ENCODE data around the gene ITGA1. TPM values are rescaled to one million over a fixed set of nuclear protein-coding genes. Genes with fewer than 3 reads are reported as not detected.
"Not testable (repeated sequence)": the region's sequence is repeated elsewhere in the genome, so short reads cannot be mapped to it uniquely, and the experiment has no call there.

ITGA1 gene
- total and polyA plus RNA-seq, 2 of the 8 experiments (the other 6 are each of a cell fraction or from before 2014, with no cell fraction given), result 2.3 to 9.0 TPM

DNA sequence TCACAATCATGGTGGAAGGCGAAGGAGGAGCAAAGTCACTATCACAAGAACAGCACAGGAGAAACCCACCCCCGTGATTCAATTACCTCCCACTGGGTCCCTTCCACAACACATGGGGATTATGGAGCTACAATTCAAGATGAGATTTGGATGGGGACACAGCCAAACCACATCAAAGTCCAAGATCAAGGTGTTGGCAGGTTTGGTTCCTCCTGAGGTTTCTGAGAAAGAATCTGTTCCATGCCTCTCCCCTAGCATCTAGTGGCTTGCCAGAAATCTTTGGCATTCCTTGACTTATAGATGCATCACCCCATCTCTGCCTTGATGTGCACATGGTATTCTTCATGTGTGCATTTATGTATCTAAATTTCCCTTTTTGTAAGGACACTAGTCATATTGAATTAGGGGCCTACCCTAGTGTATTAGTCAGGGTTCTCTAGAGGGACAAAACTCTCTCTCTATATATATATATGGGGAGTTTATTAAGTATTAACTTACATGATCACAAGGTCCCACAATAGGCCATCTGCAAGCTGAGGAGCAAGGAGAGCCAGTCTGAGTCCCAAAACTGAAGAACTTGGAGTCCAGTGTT lies 42.8 kb upstream of the ITGA1 start:
- H2AK5ac ChIP-seq (ENCODE audit: low read depth, low read length); H3K56ac ChIP-seq (replicated peaks; ENCODE audit: insufficient read length, low read depth, low read length); H3K23ac ChIP-seq (ENCODE audit: insufficient read length); H2BK120ac ChIP-seq (replicated peaks; ENCODE audit: low read depth, low read length); FAIRE-seq; H4K91ac ChIP-seq (replicated peaks; ENCODE audit: insufficient read length, low read length); H3K4ac ChIP-seq (replicated peaks; ENCODE audit: insufficient read length, low read depth, low read length); H3K9me3 ChIP-seq (ENCODE audit: insufficient read depth in 2 of 2, low read depth in 1 of 2, low read length in 1 of 2); H3K18ac ChIP-seq (ENCODE audit: extremely low read depth, low read length); H2BK5ac ChIP-seq (ENCODE audit: low read depth, low read length); H3K4me3 ChIP-seq (ENCODE audit: extremely low read depth in 1 of 4, insufficient read depth in 2 of 4, low read depth in 3 of 4, low read length in 4 of 4); H3K36me3 ChIP-seq (ENCODE audit: control insufficient read depth in 2 of 4, insufficient read depth in 4 of 4, low read length in 3 of 4); H3K4me2 ChIP-seq (ENCODE audit: insufficient read depth in 1 of 2, low read depth in 2 of 2, low read length in 2 of 2); H4K8ac ChIP-seq (ENCODE audit: extremely low read depth, insufficient read depth, low read length); H3K27me3 ChIP-seq (replicated peaks in 1 of 4; ENCODE audit: control insufficient read depth in 3 of 4, extremely low read depth in 1 of 4, insufficient read depth in 3 of 4, low read length in 3 of 4); H4K20me1 ChIP-seq (replicated peaks in 1 of 2; ENCODE audit: control insufficient read depth in 1 of 2, insufficient read depth in 2 of 2, low read length in 2 of 2); H2BK20ac ChIP-seq (ENCODE audit: low read length); H3K9ac ChIP-seq (replicated peaks in 1 of 4; ENCODE audit: extremely low read depth in 1 of 4, low read depth in 3 of 4, low read length in 3 of 4); H3K27ac ChIP-seq (ENCODE audit: low read depth, low read length); H3K79me2 ChIP-seq (ENCODE audit: control insufficient read depth in 1 of 2, insufficient read depth in 2 of 2, low read length in 2 of 2); POLR2A ChIA-PET (ENCODE audit: partially characterized antibody); H2BK15ac ChIP-seq (ENCODE audit: low read length); CTCF ChIA-PET (ENCODE audit: partially characterized antibody); DNase-seq (ENCODE audit: low read depth in 1 of 2, low spot score in 2 of 2); H2BK12ac ChIP-seq (ENCODE audit: low read depth, low read length); H2AFZ ChIP-seq (ENCODE audit: low read length); H3K23me2 ChIP-seq (ENCODE audit: low read depth, low read length); H4K5ac ChIP-seq (ENCODE audit: insufficient read length, low read depth, low read length); H3K4me1 ChIP-seq (replicated peaks in 1 of 4; ENCODE audit: control insufficient read depth in 3 of 4, insufficient read depth in 4 of 4, low read length in 3 of 4); H3K79me1 ChIP-seq (ENCODE audit: low read depth, low read length); H3K14ac ChIP-seq (ENCODE audit: insufficient read length): not testable (repeated sequence)
- 87% methylated on average over 2 of the region's 2 CpGs; no CpG with 5 or more reads in 1 of the 2 experiments for WGBS, 2 experiments (ENCODE audit: extremely low coverage in 1 of 2, insufficient coverage in 1 of 2, insufficient read length in 1 of 2, insufficient replicate concordance in 2 of 2, low coverage in 1 of 2, low lambda C conversion rate in 2 of 2, missing lambda C conversion rate in 1 of 2)
